ENCODE measurements around the gene MPLKIP.

- no peak for TF ChIP-seq CTCF (conservative IDR thresholded peaks at IDR 0.05; ENCODE audit: low read depth, low read length)
- no peak for TF ChIP-seq EZH2 (IDR thresholded peaks at IDR 0.05; ENCODE audit: borderline replicate concordance, low read depth, low read length, poor library complexity, severe bottlenecking)
Measured at GRCh38 chr7:40182452-40182851, 48.0 kb upstream of the MPLKIP start.

All from A673 (cell line).